ENCODE measurements around the gene MUC5B. TPM values are rescaled to one million over a fixed set of nuclear protein-coding genes. Genes with fewer than 3 reads are reported as not detected.
A peak's percentile ranks its signal among the peaks of the same experiment; 100 is the strongest.
"Not testable (repeated sequence)": the region's sequence is repeated elsewhere in the genome, so short reads cannot be mapped to it uniquely, and the experiment has no call there.

Gene MUC5B
- polyA plus RNA-seq, 4 donors = 0.04 to 0.05 TPM; not detected in 2

DNA sequence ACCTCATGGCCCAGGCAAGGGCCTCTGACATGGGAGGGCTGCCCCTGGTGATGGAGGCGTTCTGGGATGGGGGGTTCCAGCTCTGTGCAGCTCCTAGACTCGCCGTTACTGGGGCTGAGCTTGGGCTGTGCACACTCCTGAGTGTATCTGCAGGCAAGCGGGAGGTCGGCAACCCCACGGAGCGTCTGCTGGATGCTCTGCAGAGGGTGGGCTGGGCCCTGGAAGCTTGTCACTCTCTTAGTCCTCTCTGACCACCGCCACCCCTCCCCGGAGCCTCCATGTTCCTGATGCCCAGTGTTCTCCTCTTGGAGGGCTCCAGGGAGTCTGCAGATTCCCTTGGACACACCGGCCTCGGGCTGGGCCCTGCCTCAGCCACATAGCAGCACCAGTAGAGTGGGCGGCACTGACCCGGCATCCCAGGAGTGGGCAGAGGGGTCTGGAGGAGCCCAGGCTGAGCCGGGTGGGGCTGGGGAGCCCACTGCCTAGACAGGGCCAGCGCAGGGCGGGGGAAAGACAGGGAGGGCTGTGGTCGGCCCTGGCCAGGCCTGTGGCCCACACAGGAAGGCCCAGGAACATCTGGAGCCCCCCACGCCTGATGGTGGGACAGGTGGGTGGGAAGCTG, 20.6 kb upstream of the MUC5B start:
- DNase-seq (ENCODE audit: low read depth in 4 of 4, low spot score in 2 of 4) = no peak

DNA sequence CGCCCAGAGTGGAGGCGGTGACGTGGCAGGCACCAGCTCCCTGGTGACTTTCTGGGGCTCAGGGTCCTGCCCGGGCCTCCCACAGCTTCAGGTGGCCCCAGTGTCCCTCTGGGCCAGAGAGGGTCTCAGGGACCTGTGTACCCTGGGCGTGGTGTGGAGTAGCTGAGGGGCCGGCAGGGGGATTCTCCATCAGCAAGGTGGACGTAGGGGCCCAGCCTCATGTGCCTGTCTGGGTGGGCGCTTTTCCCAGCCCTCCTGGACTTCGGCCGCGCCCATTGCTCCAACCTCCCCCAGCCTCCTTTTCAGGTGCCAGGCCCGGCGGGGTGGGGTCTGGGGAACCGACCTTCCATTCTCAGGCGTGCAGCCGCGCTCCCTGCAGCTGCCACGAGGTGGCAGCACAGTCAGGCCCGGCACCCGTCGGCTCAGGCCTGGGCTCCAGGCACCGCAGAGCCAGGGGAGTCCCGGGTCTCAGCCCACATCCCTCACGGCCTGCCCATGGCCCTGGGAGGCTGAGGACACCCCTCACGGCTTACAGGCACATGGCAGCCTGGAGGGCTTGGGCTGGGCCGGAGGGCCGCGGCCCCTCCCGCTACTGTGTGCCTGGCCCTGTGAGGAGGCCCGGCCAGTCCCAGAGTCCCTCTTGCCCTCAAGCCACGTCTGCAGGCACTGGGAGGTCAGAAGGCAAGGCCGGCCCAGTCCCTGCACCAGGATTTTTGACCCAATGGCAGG, 19.9 kb upstream of the MUC5B start:
- DNase-seq (ENCODE audit: low read depth in 4 of 4, low spot score in 2 of 4) = peak in 1 of 4 donors; percentile 27

- no peak for DNase-seq (ENCODE audit: low read depth in 4 of 4, low spot score in 2 of 4)
Observed at GRCh38 chr11:1203505-1204271, 19.2 kb upstream of the MUC5B start.

DNA sequence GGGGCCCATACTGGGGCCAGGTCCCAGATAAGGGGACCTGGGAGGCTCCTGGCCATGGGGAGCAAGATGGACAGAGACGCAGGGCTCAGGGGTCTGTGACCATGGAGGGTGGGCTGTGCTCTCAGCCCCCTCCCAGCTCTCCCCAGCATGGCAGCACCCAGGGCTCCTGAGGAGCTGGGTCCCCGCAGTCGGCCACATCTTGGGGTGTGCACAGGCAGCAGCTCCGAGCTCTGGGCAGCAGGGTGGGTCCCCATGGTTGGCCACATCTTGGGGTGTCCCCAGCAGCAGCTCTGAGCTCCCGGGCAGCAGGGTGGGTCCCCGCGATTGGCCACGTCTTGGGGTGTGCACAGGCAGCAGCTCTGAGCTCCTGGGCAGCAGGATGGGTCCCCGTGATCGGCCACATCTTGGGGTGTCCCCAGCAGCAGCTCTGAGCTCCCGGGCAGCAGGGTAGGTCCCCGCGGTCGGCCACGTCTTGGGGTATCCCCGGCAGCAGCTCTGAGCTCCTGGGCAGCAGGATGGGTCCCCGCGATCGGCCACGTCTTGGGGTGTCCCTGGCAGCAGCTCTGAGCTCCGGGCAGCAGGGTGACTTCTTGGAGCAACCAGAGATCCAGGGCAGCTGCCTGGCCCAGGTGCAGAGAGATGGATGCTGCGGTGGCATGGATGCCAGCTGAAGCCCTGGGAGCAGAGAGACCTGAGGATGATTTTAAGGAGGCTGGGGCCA, 18.3 kb upstream of the MUC5B start:
- no peak for DNase-seq (ENCODE audit: low read depth in 4 of 4, low spot score in 2 of 4)

GRCh38 chr11:1205121-1205986, 17.5 kb upstream of the MUC5B start:
- no peak for DNase-seq (ENCODE audit: low read depth in 4 of 4, low spot score in 2 of 4)

DNA sequence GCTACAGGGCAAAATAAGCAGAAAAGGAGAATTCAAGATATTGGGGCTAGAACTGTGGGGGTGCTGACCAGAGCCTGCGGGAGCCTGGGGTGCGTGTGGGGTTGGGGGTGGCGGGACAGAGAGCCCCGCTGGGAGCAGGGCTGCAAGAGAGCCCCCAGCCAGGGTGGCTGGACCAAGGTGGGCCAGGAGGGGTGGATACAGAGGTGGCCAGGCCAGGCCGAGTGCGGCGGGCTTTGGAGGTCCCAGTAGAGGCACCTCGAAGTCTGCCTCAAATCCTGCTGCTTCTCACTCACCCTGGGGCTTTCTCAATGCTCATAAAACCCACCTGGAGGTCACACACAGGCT, 16.9 kb upstream of the MUC5B start:
- no peak for DNase-seq (ENCODE audit: low read depth in 4 of 4, low spot score in 2 of 4)

DNA sequence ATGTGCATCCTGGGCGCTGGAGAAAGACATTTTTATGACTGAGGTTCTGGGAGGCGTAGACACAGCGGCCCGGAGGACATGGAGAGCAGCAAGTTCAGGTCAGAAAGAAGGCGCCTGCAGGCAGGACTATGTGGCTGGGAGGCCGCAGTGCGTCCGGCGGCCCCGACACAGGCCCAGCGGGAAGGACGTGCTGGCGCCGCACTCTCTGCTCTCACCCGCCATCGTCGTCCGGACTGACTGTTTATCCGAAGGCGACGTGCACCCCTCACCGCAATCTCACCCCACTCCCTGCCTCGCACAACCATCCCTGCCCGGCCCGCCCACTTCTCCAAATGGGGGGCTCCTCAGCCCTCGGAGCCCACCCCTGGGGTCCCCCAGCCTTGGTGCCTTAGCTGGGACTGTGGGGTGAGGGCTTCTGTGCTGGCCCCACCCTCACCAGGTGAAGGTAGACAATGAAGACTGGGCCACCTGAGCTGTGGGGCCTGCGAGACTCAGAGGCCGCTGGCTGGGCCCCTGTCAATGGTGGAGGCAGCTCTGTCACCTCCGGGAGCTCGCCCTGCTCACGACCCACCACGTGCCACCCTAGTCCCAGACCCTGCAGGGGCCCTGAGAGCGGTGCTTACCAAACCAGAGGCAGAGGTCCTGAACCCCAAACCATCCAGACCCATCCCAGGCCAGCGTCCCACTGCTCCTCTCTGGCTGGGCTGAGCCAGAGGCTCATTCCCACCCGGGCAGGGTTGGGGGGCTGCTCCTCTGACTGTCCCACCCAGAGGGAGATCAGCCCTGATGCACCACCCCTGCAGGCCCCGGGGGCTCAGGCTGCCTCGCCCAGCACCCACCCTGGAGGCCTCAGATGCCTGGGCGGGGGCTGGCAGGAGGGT, 16.2 kb upstream of the MUC5B start:
- DNase-seq (ENCODE audit: low read depth in 4 of 4, low spot score in 2 of 4) = no peak

DNA sequence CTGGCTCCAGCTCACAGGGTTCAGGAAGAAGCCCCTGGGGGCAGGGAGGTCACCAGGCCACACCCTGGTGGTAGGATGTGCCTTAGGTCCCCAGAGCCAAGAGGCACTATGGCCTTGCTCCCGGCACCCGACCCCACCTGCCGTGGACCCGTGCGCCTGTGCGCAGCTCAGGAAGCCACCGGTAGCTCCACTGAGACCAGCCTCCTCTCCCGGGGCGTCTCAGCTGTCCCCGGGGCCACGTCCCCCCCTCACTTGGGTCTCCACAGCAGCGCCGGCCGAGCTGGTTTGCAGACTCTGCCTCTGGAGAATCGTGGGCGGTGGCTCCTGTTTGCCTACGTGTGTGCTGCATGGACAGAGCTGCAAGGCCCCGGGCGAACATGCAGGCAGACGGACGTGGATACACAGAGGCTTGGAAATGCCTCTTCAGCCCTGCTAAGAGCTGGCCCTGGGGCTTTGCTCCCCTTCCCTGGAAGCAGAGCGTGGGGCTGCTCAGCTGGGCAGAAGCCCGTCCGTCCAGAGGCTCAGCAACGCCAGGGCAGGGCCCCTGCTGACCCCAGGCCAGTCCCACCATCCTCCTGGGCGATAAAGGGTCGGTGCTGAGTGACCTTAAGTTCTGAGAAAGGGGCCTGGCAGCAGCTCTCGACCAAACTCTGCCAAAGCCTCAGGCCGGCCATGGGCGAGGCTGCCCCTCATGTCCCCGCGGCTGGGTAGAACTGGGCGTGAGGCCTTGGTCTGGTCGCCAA, 15.3 kb upstream of the MUC5B start:
- DNase-seq (ENCODE audit: low read depth in 4 of 4, low spot score in 2 of 4) = no peak

GRCh38 chr11:1208144-1208393, 14.8 kb upstream of the MUC5B start:
- no peak for DNase-seq (ENCODE audit: low read depth in 4 of 4, low spot score in 2 of 4)

DNA sequence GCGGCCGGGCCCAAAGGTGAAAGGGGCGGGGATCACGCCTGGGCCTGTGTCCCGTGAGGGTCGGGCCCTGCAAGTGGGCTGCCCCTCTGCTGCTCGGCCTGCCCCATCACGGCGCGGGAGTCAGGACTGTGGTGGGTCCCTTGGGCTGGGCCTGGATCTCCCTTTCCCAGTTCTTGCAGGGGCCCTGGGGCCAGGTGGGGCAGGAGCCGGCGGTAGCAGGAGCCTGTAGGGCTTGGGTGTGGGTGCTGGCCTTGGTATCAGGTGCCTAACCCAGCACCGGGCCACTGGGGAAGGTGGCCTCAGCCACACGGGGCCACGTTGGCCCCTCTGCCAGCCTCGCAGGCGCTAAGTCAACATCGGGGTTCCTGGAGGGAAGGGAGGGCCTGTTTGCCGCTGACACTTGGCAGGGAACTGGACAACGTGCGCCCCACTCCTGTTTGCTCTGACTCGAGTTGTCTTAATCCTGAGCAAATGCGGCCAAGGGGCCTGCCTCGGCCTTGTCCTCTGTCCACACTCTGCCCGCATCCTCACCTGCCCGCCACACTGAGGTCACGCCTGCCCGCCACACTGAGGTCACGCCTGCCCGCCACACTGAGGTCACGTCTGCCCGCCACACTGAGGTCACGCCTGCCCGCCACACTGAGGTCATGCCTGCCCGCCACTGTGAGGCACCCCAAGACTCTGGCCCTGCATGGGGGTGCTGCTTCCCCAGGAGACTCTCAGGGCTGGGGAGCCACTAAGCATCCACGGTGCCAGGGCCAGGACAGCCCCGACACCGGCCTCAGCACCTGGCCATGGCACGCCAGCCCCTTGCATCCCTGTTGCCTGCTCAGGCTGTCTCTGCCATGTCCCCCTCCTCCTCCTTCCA, 14.2 kb upstream of the MUC5B start:
- DNase-seq (ENCODE audit: low read depth in 4 of 4, low spot score in 2 of 4) = no peak

- DNase-seq (ENCODE audit: low read depth in 4 of 4, low spot score in 2 of 4) = no peak
Observed at GRCh38 chr11:1209371-1210057, 13.4 kb upstream of the MUC5B start.

DNA sequence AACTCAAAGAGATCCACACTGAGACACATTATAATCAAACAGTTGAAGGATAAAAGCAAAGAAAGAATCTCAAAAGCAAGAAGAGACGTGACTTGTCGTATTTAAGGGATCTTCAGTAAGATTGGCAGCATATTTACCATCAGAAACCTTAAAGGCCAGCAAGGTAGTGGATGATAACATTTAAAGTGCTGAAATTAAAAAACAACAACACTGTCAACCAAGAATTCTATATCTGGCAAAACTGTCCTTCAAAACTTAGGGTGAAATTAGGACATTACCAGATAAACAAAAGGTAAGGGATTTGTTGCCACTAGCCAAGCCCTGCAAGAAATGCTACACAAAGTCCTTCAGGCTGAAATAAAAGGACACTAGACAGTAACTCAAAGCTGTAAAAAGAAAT, 11.0 kb upstream of the MUC5B start:
- no peak for DNase-seq (ENCODE audit: low read depth in 4 of 4, low spot score in 2 of 4)

- not testable (repeated sequence) for DNase-seq (ENCODE audit: low read depth in 4 of 4, low spot score in 2 of 4)
Observed at GRCh38 chr11:1215826-1216225, 7.0 kb upstream of the MUC5B start.

- DNase-seq (ENCODE audit: low read depth in 4 of 4, low spot score in 2 of 4) = no peak
Observed at GRCh38 chr11:1217151-1217550, 5.7 kb upstream of the MUC5B start.

DNA sequence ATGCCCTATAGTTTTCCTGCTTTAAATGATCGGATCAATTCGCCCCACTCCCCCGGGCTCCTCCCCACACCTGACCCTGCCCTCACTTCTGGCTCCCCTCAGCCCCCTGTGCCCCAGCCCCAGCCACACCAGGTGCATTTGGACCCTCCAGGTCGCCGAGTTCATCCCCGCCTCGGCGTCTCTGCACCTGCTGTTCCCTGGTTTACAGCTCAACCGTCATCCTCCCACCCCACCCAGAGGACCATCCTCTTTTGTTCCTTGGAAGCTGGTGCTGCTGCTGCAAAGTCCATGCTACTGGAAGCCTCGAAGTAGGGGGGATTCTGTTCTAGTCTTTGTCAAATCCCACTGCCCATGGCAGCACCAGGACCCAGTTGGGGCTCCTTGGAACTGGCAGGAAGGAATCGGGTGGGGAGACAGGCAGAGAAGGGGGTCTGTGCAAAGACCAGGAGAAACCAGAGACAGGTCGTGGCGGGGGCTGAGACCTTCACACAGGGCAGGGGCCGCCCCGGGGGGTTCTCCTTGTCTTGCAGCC, 4.5 kb upstream of the MUC5B start:
- DNase-seq (ENCODE audit: low read depth in 4 of 4, low spot score in 2 of 4) = no peak

DNA sequence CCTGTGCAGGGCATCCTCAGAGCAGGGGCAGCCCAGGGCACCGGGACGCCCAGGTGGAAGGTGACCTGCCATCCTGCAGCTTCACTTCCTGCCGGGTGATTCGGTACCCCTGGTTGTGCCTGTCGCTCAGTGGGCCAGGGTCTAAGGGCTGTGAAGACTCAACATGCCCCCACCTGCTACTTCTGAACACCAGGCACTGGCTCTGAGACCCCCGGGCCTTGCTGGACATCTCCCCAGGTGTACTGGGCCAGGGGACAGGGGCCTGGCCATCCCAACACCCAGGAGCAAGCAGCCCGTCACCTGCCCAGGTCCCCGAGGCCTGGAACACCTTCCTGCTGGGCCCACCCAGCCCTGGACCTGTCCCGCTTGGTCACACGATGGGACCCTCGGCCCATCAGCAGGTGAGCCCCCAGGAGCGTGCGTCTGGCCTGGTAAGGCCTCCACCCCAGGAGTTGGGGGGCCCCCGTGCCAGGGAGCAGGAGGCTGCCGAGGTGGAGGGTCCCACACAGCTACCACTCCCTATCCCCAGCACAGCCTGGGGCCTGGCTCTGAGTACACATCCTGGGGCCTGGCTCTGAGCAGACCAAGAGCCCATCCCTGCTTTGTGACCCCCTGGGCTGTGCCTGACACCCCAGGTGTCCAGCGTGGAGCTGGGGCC, 3.9 kb upstream of the MUC5B start:
- no peak for DNase-seq (ENCODE audit: low read depth in 4 of 4, low spot score in 2 of 4)

- no peak for DNase-seq (ENCODE audit: low read depth in 4 of 4, low spot score in 2 of 4)
Observed at GRCh38 chr11:1219446-1219833, 3.4 kb upstream of the MUC5B start.
